Mucosa of stomach (tissue), 1 donor: Measurements from ENCODE around the gene LDB2.
"Not testable (repeated sequence)": the region's sequence is repeated elsewhere in the genome, so short reads cannot be mapped to it uniquely, and the experiment has no call there.

Experiments
- H3K27me3 ChIP-seq: one replicate; pipeline ENCODE4 v1.7.0; 2013; ENCODE audit warnings: mild to moderate bottlenecking, low read length; ENCODE audit not compliant: control insufficient read depth, insufficient read depth
- H3K36me3 ChIP-seq: one replicate; pipeline ENCODE4 v1.7.0; 2013; ENCODE audit warnings: low read length; ENCODE audit not compliant: control insufficient read depth, insufficient read depth
- H3K4me1 ChIP-seq: one replicate; pipeline ENCODE4 v1.7.0; 2013; ENCODE audit warnings: mild to moderate bottlenecking, low read length; ENCODE audit not compliant: control insufficient read depth, insufficient read depth
- H3K4me3 ChIP-seq: one replicate; pipeline ENCODE4 v1.7.0; 2013; ENCODE audit warnings: low read length
- H3K9ac ChIP-seq: one replicate; pipeline ENCODE4 v1.7.0; 2013; ENCODE audit warnings: mild to moderate bottlenecking, low read length, moderate library complexity
- H3K9me3 ChIP-seq: one replicate; pipeline ENCODE4 v1.7.0; 2013; ENCODE audit warnings: mild to moderate bottlenecking, low read length, moderate library complexity; ENCODE audit not compliant: control insufficient read depth
- donor health status: Pancreatic carcinoma.

The LDB2 gene

GRCh38 chr4:16524911-16525554 lies 373.4 kb downstream of the LDB2 start:
- no peaks in the 10 kb centered on the region for H3K4me1 ChIP-seq
- H3K9me3 ChIP-seq: no peaks in the 10 kb centered on the region
- H3K4me3 ChIP-seq: no peak overlapping the region
- H3K9ac ChIP-seq: no peak overlapping the region
- H3K27me3 ChIP-seq: no peaks in the 10 kb centered on the region
- no peaks in the 10 kb centered on the region for H3K36me3 ChIP-seq

DNA sequence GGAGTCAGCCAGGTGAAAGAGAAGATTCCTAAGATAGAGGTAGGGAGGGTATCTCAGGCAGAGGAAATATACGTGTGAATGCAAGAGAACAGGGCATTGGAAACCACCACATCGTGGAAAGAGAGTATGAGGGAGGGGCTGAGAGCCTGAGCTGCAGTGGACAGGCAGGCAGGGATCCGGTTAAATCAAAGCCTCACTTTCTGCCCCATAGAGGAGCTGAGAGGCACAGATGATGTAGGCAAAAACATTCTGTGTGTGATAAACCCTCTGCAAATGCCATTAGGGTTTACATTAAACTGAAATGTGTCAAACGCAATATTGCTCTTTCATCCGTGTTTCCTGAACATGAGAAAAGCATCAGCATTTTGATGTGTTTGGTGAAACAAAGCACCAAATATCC lies 374.0 kb downstream of the LDB2 start:
- Histone ChIP-seq H3K9me3 (no peaks in the 10 kb centered on the region), H3K4me1 (no peaks in the 10 kb centered on the region), H3K36me3 (no peaks in the 10 kb centered on the region), H3K9ac (no peak overlapping the region), H3K27me3 (no peaks in the 10 kb centered on the region), H3K4me3 (no peak overlapping the region)

DNA sequence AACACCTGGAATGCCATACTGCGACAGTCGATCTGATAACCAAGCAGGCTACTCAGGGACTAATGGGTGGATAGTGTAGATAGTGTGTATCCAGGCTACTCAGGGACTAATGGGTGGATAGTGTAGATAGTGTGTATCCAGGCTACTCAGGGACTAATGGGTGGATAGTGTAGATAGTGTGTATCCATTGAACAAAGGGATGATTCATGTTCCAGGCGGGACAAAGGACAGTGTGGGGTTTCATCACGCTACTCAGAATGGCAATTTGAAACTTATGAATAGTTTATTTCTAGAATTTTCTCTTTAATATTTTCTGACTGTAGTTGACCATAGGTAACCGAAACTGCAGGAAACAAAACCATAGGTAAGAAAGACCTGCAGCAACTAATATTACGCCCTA lies 374.9 kb downstream of the LDB2 start:
- not testable (repeated sequence) for H3K4me1 ChIP-seq, H3K36me3 ChIP-seq, H3K4me3 ChIP-seq, H3K9me3 ChIP-seq, H3K27me3 ChIP-seq, H3K9ac ChIP-seq

DNA sequence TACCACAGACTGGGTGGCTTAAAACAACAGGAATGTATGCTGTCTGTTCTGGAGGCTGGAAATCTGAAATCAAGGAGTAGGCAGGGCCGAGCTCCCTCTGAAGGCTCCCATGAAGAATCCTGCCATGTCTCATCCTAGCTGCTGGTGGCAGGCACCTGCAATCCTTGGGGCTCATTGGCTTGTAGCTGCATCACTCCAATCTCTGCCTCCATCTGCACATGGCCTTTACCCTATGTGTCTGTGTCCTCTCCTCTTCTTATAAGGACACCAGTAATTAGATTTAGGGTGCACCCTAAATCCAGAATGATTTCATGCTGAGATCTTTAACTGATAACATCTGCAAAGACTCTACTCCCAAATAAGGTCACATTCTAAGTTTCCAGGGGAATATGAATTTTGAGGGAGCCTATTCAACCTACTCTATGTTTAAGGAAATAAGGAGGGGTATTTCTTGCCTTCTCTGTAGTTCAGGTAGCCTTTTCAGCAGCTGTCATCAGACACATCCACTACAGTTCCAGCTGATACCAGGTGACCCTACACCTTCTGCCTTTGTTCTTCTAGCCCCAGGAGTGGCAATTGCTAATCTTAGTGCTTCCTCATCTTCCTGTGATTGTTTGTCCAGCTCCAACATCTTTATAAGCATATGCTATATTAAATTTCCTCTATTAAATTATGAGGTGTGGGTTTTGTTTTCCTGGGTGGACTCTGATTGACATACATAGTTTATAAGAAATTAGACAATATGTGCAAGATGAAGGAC lies 377.1 kb downstream of the LDB2 start:
- no peaks in the 10 kb centered on the region for H3K36me3 ChIP-seq
- no peak overlapping the region for H3K9ac ChIP-seq
- H3K9me3 ChIP-seq: no peaks in the 10 kb centered on the region
- H3K4me1 ChIP-seq: no peaks in the 10 kb centered on the region
- H3K27me3 ChIP-seq: no peaks in the 10 kb centered on the region
- no peak overlapping the region for H3K4me3 ChIP-seq

GRCh38 chr4:16516796-16517439 lies 381.5 kb downstream of the LDB2 start:
- no peaks in the 10 kb centered on the region for H3K4me1 ChIP-seq
- H3K9ac ChIP-seq: no peak overlapping the region
- H3K4me3 ChIP-seq: no peak overlapping the region

DNA sequence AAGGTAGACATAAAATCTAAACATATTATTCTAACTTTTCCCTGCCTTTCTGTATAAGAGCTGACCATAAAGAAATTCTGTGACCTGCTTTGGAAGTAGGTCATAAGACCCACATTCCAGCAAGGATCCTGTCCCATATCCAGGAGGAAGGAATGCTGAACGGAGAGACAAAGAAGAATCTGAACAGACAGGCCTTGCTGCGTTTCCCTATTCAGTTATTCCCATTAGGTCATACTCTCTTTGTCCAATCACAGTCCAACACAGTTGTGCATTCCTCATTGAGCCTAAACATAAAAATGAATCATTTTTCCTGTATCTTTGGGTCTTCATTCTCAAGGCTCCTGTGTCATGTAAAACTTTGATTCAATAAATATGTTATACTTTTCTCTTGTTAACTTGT lies 384.6 kb downstream of the LDB2 start:
- Histone ChIP-seq H3K4me3 (no peak overlapping the region), H3K9ac (no peak overlapping the region), H3K36me3 (no peaks in the 10 kb centered on the region), H3K27me3 (no peaks in the 10 kb centered on the region), H3K9me3 (no peaks in the 10 kb centered on the region), H3K4me1 (no peaks in the 10 kb centered on the region)

More at GRCh38 chr4:16516796-16517439, 381.5 kb downstream of the LDB2 start:
- no peaks in the 10 kb centered on the region for H3K36me3 ChIP-seq
- H3K27me3 ChIP-seq: no peaks in the 10 kb centered on the region
- no peaks in the 10 kb centered on the region for H3K9me3 ChIP-seq

DNA sequence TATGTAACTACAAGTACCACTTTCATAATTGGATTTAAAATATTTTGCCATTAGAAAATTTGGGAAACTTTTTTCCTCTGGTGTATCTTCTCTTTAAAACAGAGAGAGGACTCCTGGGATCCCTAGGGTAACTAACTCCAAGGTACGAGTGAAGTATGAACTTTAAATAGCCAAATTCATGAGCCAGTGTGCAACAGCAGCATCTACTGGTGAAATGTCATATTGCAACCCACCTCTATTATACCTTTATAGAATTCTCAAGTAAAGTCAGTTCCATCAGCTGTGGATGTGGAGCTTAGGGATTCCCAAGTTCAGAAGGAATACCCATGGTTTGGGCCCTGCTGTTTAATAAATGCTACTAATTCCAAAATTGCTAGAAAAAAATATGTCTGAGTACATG lies 389.5 kb downstream of the LDB2 start:
- H3K4me1 ChIP-seq: no peaks in the 10 kb centered on the region
- no peak overlapping the region for H3K9ac ChIP-seq
- H3K9me3 ChIP-seq: no peaks in the 10 kb centered on the region
- H3K4me3 ChIP-seq: no peak overlapping the region
- H3K27me3 ChIP-seq: no peaks in the 10 kb centered on the region
- no peaks in the 10 kb centered on the region for H3K36me3 ChIP-seq

DNA sequence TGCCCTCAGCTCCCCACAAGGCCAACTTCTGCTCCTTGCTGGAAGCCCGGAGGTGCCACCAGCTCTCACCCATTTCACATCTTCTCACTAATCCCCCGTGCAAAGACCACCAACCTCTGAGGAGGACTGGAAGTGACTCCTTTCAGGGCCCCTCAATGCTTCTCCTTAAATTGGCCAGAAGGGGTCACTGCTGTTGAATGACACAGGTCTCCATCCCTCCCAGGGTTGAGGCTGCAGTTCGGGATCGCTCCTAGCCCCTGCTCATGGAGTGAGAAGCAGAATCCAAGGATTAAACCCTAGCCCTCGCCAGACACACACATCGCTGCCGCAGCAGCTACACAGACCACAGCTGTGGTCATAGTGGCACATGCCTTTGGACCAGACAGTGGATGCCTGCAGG lies 392.7 kb downstream of the LDB2 start:
- no peaks in the 10 kb centered on the region for H3K4me1 ChIP-seq
- no peaks in the 10 kb centered on the region for H3K9me3 ChIP-seq
- H3K36me3 ChIP-seq: no peaks in the 10 kb centered on the region

DNA sequence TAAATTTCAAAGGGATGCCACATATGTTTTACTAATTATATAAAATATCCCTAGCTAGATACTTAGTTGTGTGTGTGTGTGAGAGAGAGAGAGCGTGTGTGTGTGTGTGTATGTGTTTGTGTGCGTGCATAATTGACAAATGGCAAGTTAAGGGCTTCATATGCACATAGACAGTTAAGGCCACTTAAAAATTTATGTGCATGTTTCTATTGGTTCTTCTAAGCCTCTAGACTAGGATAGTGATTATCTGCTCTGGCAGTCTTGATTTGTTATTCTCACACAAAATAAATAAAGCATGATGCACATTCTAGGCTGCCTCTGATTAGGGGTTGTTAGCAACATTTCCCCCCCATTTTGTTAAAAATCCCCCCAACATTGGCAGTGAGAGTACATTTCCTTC lies 393.2 kb downstream of the LDB2 start:
- no peaks in the 10 kb centered on the region for H3K27me3 ChIP-seq
- no peaks in the 10 kb centered on the region for H3K9me3 ChIP-seq
- H3K36me3 ChIP-seq: no peaks in the 10 kb centered on the region
- no peak overlapping the region for H3K9ac ChIP-seq
- H3K4me3 ChIP-seq: no peak overlapping the region
- no peaks in the 10 kb centered on the region for H3K4me1 ChIP-seq

More for the DNA sequence above, 392.7 kb downstream of the LDB2 start:
- H3K9ac ChIP-seq: no peak overlapping the region
- no peaks in the 10 kb centered on the region for H3K27me3 ChIP-seq
- no peak overlapping the region for H3K4me3 ChIP-seq

GRCh38 chr4:16503421-16504100 lies 394.9 kb downstream of the LDB2 start:
- Histone ChIP-seq H3K4me1 (no peaks in the 10 kb centered on the region), H3K36me3 (no peaks in the 10 kb centered on the region), H3K9me3 (no peaks in the 10 kb centered on the region), H3K4me3 (no peak overlapping the region), H3K27me3 (no peaks in the 10 kb centered on the region), H3K9ac (no peak overlapping the region)

- H3K9me3 ChIP-seq: no peaks in the 10 kb centered on the region
- no peak overlapping the region for H3K4me3 ChIP-seq
- no peaks in the 10 kb centered on the region for H3K36me3 ChIP-seq
- H3K27me3 ChIP-seq: no peaks in the 10 kb centered on the region
- H3K4me1 ChIP-seq: no peaks in the 10 kb centered on the region
- H3K9ac ChIP-seq: no peak overlapping the region
Observed at GRCh38 chr4:16498978-16499377, 399.5 kb downstream of the LDB2 start.

- Histone ChIP-seq H3K9me3 (no peaks in the 10 kb centered on the region), H3K27me3 (no peaks in the 10 kb centered on the region), H3K9ac (no peak overlapping the region), H3K36me3 (no peaks in the 10 kb centered on the region), H3K4me1 (no peaks in the 10 kb centered on the region), H3K4me3 (no peak overlapping the region)
Observed at GRCh38 chr4:16496501-16496900, 401.9 kb downstream of the LDB2 start.
